Measurements from ENCODE around the gene ZNF367.
"Not testable (repeated sequence)": the region's sequence is repeated elsewhere in the genome, so short reads cannot be mapped to it uniquely, and the experiment has no call there.

Gene ZNF367

DNA sequence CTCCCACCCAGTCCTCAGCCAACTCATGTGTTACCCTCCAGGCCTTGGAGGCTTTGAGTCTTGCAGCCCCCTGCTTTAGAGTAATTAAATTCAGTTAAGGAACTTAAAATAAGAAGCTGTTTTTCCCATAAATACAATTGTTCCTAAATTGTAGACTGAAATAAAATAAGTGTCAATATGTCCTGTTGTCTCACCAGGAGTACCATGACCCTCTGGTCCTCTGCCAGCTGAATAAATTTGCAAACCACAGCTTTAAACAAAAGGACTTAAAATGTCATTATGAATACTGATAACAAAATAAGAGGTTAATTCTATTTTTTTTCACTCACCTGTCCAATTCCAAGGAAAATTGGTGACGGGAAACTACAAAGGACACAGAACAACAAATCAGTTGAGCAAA is 50.2 kb downstream of the ZNF367 start:
- no peak for DNase-seq

DNA sequence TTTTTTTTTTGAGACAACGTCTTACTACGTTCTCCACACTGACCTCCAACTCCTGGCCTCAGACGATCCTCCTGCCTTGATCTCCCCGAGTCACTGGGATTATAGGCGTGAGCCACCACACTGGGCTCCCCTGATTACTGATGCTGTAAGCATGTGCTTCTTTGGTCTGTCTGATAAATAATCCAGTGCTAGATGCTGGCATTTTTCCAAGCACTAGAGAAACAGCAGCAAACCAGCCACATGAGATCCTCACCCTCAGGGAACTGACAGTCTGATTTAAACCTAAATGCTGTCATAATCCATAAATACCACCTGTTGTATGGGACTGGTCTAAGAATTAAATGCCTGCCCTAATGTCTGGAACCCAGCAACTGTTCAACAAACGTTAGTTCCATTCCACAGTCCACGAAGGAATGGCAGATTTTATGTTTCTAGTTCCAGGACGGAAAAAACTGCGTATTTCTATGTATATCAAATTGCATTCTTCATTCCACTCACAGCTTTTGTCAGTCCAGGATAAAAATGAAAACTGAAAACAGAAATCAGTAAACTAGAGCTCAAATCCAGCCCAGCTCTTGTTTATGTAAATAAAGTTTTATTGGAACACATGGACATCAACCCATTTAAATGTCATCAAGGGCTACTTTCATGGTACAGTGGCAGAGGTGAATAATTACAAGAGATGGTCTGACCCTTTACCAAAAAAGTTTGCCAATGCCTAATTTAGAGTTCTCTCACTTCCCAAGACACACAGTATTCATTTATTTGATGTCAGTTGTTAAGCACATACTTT is 54.8 kb downstream of the ZNF367 start:
- no peak for DNase-seq

DNA sequence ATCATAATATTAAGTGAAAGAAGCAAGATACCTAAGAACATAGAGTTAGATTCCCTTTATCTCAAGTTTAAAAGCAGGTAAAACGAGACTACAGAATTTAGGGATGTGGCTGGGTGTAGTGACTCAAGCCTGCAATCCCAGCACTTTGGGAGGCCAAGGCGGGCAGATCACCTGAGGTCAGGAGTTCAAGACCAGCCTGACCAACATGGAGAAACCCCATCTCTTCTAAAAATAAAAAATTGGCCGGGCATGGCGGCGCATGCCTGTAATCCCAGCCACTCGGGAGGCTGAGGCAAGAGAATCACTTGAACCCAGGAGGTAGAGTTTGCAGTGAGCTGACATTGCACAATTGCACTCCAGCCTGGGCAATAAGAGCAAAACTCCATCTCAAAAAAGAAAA is 56.1 kb downstream of the ZNF367 start:
- DNase-seq = not testable (repeated sequence)

DNA sequence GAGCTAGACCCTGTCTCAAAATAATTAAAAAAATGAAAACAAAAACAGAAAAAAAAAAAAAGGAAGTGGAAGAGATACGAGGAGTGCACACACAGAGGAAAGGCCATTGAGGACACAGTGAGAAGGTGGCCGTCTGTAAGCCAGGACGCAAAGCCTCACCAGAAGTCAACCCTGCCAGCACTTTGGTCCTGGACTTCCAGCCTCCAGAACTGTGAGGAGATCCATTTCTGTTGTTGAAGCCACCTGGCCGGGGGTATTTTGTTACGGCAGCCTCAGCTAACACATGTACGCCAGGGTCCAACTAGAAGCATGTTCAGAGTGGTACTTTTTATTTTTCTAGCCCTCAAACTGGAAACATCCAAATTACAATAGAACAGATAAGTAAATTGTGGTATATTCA is 56.5 kb downstream of the ZNF367 start:
- no peak for DNase-seq

DNA sequence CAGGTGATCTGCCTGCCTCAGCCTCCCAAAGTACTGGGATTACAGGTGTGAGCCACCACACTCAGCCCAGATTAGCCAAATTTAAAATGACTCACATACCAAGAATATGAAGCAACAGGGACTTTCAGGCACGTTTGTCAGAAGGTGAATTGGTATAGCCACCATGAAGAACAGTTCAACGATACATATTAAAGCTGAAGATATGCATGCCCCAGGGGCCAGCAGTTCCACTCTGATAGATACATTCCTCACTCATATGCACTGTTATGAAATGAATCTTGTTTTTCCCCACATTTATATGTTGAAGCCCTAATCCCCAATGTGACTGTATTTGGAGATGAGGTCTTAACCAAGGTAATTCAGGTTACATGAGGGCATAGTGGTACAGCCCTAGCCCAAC is 57.2 kb downstream of the ZNF367 start:
- no peak for DNase-seq

DNA sequence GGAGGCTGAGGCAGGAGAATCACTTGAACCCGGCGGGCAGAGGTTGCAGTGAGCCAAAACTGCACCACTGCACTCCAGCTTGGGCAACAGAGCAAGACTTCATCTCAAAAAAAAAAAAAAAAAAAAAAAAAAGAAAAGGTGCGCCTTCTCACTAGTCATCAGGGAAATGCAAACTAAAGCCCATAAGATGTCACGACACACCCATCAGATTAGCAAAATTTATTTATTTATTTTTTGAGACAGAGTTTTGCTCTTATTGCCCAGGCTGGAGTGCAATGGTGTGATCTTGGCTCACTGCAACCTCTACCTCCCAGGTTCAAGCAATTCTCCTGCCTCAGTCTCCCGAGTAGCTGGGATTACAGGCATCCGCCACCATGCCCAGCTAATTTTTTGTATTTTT is 57.6 kb downstream of the ZNF367 start:
- not testable (repeated sequence) for DNase-seq

DNA sequence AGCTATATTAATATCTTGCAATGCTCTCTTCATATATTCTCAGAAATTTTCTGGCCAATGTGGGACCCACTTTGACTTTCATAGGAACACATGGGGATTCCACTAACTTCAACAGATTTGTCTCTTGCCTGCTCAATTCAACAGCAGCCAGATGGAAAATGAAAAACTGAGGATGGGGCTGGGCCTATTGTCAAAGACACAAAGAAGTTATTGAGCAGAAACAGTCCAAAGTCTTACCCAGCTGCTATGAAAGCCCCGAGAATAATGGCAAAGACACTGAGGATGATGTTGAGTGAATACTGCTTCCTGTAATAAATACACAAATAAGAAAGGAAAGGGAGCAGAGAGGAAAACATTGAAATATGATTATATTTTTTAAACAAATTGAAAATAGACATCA is 67.3 kb downstream of the ZNF367 start:
- peak in 25 of 58 donors; percentile 8 to 86 (median 32) for DNase-seq

DNA sequence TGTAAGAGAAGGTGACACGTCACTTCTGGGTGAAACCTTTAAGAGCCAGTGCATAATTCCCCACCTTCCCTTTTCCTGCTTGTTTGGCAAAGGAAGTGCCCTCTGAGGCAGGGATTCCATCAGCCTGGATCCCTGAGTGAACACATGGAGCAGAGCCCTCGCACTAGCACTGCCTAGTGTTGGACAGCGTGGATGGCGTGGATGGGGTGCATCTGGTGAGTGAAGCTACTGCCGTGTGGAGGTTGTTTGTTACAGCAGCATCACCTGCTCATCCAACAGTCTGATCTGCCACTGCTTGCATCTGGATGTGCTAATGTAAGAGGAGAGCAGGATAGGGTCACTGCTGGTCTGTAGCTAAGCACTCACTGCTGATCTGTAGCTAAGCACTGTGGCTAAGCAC is 69.9 kb downstream of the ZNF367 start:
- DNase-seq = no peak

DNA sequence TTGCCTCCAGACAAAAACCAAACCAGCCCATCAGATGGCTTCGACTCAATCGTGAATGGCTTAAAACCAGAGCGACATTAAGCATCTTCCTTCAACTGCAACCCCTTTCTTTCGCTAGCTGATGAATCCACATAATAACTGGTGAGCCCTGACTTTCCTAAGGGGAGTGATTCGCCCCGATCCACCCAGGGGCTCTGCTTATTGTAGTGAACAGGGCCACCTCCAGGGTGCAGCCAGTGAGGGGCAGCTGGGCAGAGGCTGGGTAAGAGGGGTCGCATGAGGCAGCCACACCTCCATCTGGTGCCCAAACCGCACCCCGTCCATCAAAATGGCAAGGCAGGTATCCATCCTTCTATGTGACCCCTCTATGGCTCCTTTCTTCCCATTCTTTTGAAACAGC is 72.6 kb downstream of the ZNF367 start:
- DNase-seq = no peak

DNA sequence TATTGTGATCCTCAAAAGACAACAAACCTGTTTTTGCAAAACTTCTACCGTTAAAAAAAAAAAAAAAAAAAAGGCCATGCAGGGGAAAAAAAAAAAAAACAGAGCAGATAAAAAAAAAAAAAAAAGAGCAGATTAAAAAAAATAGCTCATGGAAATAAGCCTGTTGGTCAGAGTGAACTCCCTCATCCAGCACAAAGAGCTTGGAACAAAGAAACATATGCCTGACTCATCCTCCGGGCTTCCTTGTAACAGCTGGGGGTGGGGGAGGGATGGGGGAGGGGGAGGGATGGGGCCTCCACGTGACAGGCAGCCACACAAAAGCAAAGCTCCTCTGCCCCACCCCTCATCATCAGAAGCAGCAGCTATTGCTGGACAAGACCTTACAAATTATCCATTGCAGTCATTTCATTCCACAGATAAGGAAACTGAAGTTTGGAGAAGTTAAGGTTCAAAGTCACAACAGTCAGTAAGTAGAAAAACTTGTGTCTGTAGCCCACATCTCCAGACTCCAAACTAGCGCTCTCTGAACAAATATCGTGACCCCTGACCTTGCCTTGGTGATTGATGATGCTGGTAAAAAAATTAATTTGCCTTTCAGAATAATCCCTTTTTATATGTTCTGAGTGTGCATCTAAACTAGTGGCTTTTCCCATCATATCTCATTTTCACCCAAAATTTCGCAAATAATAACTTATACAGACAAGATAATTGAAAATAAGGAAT is 73.6 kb downstream of the ZNF367 start:
- DNase-seq = peak in 44 of 58 donors; percentile 3 to 83 (median 38)

DNA sequence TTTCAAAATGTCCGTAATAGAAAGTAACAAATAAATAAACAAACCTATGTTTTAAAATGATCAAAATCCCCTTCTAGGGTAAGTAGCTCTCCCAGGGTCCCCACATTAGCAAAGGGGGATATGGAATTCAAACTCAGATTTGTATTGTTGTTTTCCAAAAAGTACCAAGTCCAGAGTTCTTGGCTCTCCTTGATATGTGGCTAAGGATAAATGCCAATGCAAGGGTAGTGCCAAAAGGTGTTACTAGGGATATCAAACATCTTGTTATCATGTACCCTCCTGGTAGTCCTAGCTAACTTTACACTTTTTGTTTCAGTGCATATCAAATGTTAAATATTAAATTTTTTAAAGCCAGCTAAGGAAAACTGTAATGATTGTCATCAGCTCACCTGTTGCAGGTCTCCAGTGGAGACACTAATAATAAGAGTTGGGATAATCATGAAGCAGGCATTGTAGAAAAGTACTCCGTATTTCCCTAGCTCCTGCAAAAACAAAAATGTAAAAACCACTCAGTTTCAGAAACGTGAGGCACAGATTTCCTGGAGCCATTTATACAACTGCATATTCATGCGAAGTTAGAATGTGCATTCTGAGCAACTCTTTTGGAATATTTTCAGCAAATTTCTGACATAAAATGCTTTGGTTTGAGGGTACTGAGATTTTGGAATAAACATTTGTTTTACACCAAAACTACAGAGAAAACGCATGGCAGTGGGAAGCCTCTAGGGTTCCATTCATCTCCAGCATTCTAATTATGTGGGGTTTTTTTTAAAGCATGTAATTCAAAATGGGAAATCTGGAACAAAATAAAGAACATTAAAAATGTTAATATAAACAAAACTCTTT is 74.4 kb downstream of the ZNF367 start:
- DNase-seq = no peak

DNA sequence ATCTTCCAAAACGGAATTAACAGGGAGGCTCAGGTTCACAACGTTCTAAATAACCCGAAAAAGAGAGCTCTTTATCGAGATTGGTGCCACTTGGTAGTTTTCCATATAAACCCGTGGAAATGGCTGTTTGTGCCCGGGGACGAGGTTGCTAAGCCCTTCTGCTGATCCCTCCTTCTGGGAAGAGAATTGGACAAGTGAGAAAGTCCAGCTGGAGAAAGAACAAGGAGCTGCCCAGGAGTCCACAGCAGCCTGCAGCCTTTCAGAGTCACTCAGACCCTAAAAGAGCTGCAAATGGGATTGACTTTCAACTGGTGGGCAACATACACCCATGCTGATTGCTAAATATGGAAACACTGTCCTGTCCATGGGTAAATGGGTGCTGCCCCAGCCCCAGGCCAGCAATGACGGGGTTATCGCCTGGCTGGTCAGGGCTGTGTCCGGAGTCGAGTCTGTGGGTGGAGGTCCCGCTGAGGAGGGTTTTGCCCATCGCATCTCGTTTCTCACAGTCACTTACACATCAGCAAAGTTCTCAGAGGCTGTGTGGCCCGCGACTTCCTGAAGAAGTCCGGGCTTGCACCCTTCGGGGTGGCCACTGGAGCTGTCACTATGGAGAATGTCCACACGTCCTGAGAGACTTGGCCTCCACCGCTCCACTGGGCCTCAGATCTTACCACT is 75.5 kb downstream of the ZNF367 start:
- DNase-seq = no peak

DNA sequence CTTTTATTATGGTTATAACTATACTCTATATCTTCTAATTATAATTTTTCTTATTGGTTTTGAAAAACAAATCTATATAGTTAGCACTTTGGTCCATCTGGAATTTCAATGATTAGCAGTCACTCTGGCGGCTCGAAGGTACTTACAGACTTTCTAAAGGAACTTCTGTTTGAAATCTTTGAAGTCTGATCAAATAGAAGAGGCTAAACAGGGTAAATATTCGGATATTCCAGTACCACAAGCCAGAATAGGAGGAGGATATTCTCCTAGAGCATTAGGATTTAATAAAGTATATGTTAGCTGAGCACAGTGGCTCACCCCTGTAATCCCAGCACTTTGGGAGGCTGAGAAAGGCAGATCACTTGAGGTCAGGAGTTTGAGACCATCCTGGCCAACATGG is 77.5 kb downstream of the ZNF367 start:
- no peak for DNase-seq

DNA sequence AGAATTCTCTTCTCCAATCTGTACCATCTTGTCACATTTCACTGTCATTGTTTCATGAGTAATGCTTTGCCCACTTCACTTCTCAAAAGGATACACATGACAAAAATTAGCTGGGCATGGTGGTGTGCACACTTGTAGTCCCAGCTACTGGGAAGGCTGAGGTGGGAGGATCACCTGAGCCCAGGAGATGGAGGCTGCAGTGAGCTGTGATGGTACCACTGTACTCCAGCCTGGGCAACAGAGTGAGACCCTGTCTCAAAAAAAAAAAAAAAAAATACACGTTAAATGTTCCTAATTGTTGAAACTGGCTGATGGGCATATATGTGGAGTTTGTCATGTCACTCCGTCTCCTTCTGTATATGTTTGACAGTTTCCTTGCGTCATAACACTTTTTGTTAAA is 79.9 kb downstream of the ZNF367 start:
- DNase-seq = no peak

Data from anterior cingulate cortex (tissue), 58 donors.